Activated T-cell treated with anti-CD3 and anti-CD28 coated beads, Interleukin-2, amount 50 U/mL, for 24 hours (primary cell): Measurements from ENCODE around the gene HECA.
"Not testable (repeated sequence)": the region's sequence is repeated elsewhere in the genome, so short reads cannot be mapped to it uniquely, and the experiment has no call there.

Experiments
- DNase-seq: peaks from one replicate; pipeline ENCODE4 v3.0.0-alpha.2; 2020
- H3K27ac Mint-ChIP-seq: 2 replicates; pipeline ENCODE4 v1.8.0; 2020; ENCODE audit warnings: mild to moderate bottlenecking, mixed read lengths
- H3K27me3 Mint-ChIP-seq: 2 replicates; pipeline ENCODE4 v1.8.0; 2020; ENCODE audit warnings: mixed read lengths
- H3K36me3 Mint-ChIP-seq: 2 replicates; pipeline ENCODE4 v1.8.0; 2020; ENCODE audit warnings: low read depth, mixed read lengths
- H3K4me1 Mint-ChIP-seq: 2 replicates; pipeline ENCODE4 v1.8.0; 2020; ENCODE audit warnings: low read depth, mixed read lengths
- H3K4me3 Mint-ChIP-seq: 2 replicates; pipeline ENCODE4 v1.8.0; 2020; ENCODE audit warnings: mild to moderate bottlenecking, moderate library complexity, mixed read lengths
- H3K9me3 Mint-ChIP-seq: 2 replicates; pipeline ENCODE4 v1.8.0; 2020; ENCODE audit warnings: mixed read lengths

HECA gene

DNA sequence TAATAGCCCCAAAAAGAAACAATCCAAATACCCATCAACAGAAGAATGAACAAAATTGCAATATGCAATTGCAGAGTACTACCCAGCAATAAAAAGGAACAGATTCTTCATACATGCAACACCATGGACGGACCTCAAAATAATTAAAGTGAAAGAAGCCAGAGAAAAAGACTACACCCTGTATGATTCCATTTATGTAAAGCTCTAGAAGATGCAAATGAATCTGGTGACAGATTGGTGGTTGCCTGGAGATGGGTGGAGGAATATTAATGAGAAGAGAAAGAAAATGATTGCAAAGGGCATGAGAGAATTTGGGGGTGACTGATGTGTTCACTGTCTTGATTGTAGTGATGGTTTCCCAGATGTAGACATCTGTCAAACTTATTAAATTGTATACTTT is 51.8 kb downstream of the HECA start:
- no peaks in the 10 kb centered on the region for H3K27me3 Mint-ChIP-seq
- H3K36me3 Mint-ChIP-seq: peaks cover 33% of the 10 kb centered on the region
- peaks cover 53% of the 10 kb centered on the region for H3K4me1 Mint-ChIP-seq
- DNase-seq: no peak
- H3K4me3 Mint-ChIP-seq: peak overlapping the region; percentile 28
- H3K27ac Mint-ChIP-seq: peak overlapping the region; percentile 76
- peaks cover 6% of the 10 kb centered on the region for H3K9me3 Mint-ChIP-seq

DNA sequence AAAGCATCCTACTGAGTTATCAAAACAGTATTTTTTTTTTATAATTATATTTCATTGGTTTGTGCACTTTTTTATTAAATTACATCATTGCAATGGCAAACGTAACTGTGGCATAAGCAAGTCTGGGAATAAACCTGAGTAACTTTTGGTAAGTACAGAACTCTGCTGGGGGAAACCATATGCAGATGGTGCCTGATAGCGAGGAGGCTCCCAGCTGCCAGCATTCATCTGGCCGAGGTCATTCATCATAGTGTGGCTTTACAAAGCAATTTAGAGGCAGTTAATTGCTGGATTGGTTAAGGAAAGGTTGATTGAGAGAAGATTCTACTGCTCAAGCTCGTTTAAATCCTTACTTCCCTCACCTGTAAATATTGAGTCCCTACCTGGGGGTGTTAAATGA is 52.6 kb downstream of the HECA start:
- peak overlapping the region; percentile 31 for H3K27ac Mint-ChIP-seq

DNA sequence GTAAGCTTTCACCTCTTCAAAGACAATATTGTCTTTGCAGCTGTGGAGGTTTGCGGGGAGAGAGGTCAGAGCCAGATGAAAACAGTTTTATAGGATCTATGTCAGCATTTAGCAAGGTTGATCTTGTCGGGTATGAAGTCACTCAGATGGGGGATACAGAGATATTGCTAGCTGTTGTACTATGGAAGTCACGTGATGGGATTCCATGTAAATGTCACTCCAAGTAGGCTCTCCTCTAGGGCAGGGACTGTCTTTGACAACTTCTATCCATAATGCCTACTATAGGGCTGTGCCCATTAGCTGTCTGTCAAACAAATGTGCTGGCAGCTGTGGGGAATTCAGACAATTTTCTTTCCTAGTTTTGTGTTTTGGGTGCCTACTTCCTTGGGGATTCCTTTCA is 54.8 kb downstream of the HECA start:
- no peak overlapping the region for H3K4me3 Mint-ChIP-seq
- H3K36me3 Mint-ChIP-seq: peaks cover 11% of the 10 kb centered on the region
- H3K27ac Mint-ChIP-seq: peak overlapping the region; percentile 28
- peaks cover 8% of the 10 kb centered on the region for H3K9me3 Mint-ChIP-seq
- no peak for DNase-seq
- H3K27me3 Mint-ChIP-seq: no peaks in the 10 kb centered on the region
- peaks cover 32% of the 10 kb centered on the region for H3K4me1 Mint-ChIP-seq

More for the DNA sequence above, 52.6 kb downstream of the HECA start:
- H3K4me1 Mint-ChIP-seq: peaks cover 51% of the 10 kb centered on the region
- H3K36me3 Mint-ChIP-seq: peaks cover 25% of the 10 kb centered on the region
- peaks cover 6% of the 10 kb centered on the region for H3K9me3 Mint-ChIP-seq
- no peaks in the 10 kb centered on the region for H3K27me3 Mint-ChIP-seq
- DNase-seq: no peak
- no peak overlapping the region for H3K4me3 Mint-ChIP-seq

DNA sequence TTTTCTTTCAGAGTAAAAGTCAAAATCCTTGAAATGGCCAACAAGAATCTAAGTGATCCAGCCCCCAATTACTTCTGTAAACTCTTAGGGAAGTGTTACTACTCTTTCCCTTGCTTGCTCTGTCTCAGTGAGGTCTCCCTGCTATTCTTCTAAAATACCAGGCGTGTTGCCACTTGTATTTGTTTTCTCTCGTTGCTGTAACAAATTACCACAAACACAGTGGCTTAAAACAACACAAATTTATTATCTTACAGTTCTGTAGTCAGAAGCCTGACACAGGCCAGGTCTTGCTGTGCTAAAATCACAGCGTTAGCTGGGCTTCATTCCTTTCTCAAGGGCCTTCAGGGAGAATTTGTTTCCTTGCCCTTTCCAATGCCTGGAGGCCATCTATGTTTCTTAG is 59.9 kb downstream of the HECA start:
- Mint-ChIP-seq H3K27me3 (no peaks in the 10 kb centered on the region), H3K9me3 (peaks cover 2% of the 10 kb centered on the region), H3K4me1 (no peaks in the 10 kb centered on the region), H3K27ac (no peak overlapping the region), H3K36me3 (no peaks in the 10 kb centered on the region), H3K4me3 (no peak overlapping the region)
- no peak for DNase-seq

DNA sequence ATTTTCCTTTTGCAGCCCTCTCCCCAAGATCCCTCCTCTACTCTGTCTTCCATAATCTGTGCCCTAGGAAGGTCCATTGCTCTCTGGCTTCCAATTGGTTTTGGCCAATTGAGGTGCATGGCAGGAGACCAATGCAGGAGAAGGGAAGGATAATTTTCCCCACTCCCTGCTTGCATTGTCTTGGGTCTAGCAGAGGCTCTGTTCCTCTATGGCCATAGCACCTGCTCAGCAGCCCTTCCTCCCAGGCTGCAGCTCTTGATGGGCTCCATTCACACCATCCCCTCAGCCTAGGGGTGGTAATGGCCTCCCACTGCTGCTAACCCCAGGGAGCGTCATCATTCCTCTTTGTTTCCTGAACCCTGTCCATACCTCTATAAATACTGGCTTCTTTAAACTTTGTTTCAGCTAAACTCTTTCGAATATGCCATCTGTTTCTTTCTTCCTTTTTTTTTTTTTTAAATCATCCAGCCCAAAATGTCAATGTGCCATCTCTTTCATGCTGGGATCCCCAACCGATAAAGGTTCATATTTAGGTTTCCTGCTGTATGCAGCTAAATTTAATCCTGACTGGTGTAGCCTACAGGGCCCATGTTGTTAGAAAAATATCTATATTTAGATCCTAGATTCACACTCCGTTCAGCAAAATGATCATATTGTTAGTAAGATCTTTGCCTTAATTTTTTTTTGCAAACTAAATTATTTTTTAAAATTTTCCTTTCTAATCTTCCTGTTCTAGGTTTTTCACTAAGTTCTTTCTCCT is 63.8 kb downstream of the HECA start:
- no peak for DNase-seq
- H3K27me3 Mint-ChIP-seq: no peaks in the 10 kb centered on the region
- H3K4me1 Mint-ChIP-seq: no peaks in the 10 kb centered on the region
- peaks cover 2% of the 10 kb centered on the region for H3K9me3 Mint-ChIP-seq
- H3K27ac Mint-ChIP-seq: no peak overlapping the region
- H3K36me3 Mint-ChIP-seq: no peaks in the 10 kb centered on the region
- H3K4me3 Mint-ChIP-seq: no peak overlapping the region

DNA sequence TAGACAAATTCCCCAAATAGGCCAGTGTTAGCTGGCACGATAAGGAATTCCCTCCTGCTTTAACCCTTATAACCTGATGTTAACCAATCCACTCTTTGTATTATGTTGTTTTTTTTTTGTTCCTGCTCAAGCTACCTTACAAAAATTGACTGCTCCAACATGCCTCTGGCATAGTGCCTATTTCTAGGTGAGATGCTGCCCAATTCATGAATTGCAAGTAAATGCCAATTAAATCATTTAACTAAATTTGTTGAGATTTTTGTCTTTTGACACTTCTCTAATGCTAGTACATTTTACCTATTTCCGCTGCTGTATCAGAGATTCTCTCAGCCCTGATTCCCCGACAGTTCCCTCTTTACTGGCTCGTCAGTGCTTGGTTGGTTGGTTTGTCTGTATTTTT is 66.5 kb downstream of the HECA start:
- Mint-ChIP-seq H3K9me3 (peaks cover 9% of the 10 kb centered on the region), H3K27ac (no peak overlapping the region), H3K27me3 (no peaks in the 10 kb centered on the region), H3K4me3 (no peak overlapping the region), H3K4me1 (no peaks in the 10 kb centered on the region), H3K36me3 (peaks cover 2% of the 10 kb centered on the region)
- DNase-seq: no peak

DNA sequence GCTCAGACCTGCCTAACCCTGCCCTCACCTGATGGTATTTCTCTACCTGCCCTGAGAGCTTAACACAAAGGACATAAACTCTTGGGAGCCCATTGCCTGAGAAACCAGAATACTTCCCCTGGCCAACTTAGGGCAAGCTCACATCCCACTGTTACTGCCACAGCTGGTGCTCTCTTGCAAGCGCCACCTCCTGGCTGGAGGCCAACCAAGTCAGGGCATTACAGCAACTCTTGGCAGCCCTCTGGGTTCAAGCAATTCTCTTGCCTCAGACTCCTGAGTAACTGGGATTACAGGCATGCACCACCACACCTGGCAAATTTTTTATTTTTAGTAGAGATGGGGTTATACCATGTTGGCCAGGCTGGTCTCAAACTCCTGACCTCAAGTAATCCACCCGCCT is 70.1 kb downstream of the HECA start:
- Mint-ChIP-seq H3K27ac (no peak overlapping the region), H3K27me3 (no peaks in the 10 kb centered on the region), H3K4me3 (no peak overlapping the region), H3K4me1 (peaks cover 5% of the 10 kb centered on the region), H3K36me3 (peaks cover 12% of the 10 kb centered on the region), H3K9me3 (peaks cover 31% of the 10 kb centered on the region)
- no peak for DNase-seq

DNA sequence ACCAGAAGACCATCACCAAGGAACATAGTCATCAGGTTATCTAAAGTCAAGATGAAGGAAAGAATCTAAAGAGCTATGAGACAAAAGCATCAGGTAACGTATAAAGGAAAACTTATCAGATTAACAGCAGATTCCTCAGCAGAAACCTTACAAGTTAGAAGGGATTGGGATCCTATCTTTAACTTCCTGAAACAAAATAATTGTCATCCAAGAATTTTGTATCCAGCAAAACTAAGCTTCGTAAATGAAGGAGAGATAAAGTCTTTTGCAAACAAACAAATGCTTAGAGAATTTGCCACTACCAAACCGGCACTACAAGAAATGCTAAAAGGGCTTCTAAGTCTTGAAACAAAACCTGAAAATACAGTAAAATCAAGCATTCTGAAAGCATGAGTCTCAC is 71.0 kb downstream of the HECA start:
- no peak overlapping the region for H3K27ac Mint-ChIP-seq
- peaks cover 11% of the 10 kb centered on the region for H3K4me1 Mint-ChIP-seq
- no peaks in the 10 kb centered on the region for H3K27me3 Mint-ChIP-seq
- no peak for DNase-seq
- H3K36me3 Mint-ChIP-seq: peaks cover 17% of the 10 kb centered on the region
- peaks cover 39% of the 10 kb centered on the region for H3K9me3 Mint-ChIP-seq
- no peak overlapping the region for H3K4me3 Mint-ChIP-seq

DNA sequence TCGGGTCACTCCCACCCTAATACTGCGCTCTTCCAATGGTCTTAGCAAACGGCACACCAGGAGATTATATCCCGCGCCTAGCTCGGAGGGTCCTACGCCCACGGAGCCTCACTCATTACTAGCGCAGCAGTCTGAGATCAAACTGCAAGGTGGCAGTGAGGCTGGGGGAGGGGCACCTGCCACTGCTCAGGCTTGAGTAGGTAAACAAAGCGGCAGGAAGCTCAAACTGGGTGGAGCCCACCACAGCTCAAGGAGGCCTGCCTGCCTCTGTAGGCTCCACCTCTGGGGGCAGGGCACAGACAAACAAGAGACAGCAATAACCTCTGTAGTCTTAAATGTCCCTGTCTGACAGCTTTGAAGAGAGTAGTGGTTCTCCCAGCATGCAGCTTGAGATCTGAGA is 75.9 kb downstream of the HECA start:
- Mint-ChIP-seq H3K36me3 (peaks cover 17% of the 10 kb centered on the region), H3K9me3 (peaks cover 39% of the 10 kb centered on the region), H3K4me1 (peaks cover 13% of the 10 kb centered on the region)
- DNase-seq, H3K27me3 Mint-ChIP-seq, H3K4me3 Mint-ChIP-seq, H3K27ac Mint-ChIP-seq: not testable (repeated sequence)

DNA sequence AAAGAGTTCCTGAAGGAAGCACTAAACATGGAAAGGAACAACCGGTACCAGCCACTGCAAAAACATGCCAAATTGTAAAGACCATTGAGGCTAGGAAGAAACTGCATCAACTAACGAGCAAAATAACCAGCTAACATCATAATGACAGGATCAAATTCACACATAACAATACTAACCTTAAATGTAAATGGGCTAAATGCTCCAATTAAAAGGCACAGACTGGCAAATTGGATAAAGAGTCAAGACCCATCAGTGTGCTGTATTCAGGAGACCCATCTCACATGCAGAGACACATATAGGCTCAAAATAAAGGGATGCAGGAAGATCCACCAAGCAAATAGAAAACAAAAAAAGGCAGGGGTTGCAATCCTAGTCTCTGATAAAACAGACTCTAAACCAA is 77.6 kb downstream of the HECA start:
- H3K27ac Mint-ChIP-seq, H3K27me3 Mint-ChIP-seq: not testable (repeated sequence)

DNA sequence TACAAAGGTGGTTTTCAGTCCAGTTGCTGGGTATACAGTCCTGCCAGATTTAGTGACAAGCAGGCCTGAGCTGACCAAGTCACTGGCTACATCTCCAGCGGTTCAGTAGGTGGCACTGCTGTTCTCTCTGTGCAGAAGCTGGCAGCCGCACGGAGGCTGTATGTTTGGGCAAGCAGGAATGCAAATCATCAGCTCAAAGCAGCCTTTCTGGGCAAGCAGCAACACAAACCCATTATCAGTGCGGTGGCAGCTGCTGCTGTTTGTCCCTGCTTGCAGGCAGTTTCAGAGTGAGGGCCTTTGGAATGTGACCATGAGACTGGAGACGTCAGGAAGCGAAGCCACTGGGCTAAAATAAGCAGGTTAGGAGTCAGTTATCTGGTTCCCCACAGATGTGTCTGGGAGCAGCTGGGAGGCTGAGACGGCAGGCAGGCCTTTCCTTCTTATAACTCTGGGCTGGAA is 84.4 kb downstream of the HECA start:
- peak; percentile 77 for DNase-seq
- Mint-ChIP-seq H3K4me3 (no peak overlapping the region), H3K27ac (no peak overlapping the region), H3K36me3 (no peaks in the 10 kb centered on the region), H3K27me3 (no peaks in the 10 kb centered on the region), H3K4me1 (peaks cover 10% of the 10 kb centered on the region), H3K9me3 (no peaks in the 10 kb centered on the region)

More for the DNA sequence above, 77.6 kb downstream of the HECA start:
- H3K36me3 Mint-ChIP-seq: peaks cover 13% of the 10 kb centered on the region
- peaks cover 28% of the 10 kb centered on the region for H3K9me3 Mint-ChIP-seq
- not testable (repeated sequence) for DNase-seq, H3K4me3 Mint-ChIP-seq
- peaks cover 13% of the 10 kb centered on the region for H3K4me1 Mint-ChIP-seq

DNA sequence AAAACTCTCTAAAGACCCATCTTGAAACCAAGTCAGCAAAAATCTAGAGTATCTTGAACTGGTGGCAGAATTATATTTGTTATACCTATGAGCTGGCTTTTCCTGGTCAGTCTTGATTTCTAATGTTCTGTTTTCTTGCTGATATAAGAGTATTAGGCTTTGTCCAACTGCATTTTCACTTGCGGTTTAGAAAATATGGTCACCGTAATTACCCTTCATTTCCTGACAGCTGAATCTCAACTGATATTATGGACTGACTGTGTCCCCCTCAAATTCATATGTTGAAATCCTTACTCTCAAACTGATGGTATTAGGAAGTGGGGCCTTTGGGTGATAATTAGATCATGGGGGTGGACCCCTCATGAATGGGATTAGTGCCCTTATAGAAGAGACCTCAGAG is 84.9 kb downstream of the HECA start:
- H3K4me1 Mint-ChIP-seq: peaks cover 10% of the 10 kb centered on the region
- no peaks in the 10 kb centered on the region for H3K9me3 Mint-ChIP-seq
- DNase-seq: no peak
- H3K27me3 Mint-ChIP-seq: no peaks in the 10 kb centered on the region
- no peaks in the 10 kb centered on the region for H3K36me3 Mint-ChIP-seq
- no peak overlapping the region for H3K4me3 Mint-ChIP-seq
- H3K27ac Mint-ChIP-seq: no peak overlapping the region

DNA sequence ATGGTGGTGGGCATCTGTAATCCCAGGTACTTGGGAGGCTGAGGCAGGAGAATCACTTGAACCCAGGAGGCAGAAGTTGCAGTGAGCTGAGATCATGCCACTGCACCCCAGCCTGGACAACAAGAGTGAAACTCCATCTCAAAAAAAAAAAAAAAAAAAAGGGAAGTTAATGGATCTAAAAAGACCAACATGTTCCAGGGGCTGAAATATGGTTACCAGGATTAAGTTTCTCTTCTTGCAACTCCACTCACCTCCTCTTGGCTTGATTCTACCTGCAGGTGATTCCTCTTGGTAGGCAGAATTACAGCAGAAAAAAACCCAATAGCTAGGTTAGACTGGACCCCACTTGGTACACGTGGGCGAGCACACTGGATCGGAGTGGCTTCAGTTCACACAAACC is 93.5 kb downstream of the HECA start:
- not testable (repeated sequence) for DNase-seq, H3K27ac Mint-ChIP-seq, H3K27me3 Mint-ChIP-seq, H3K4me3 Mint-ChIP-seq, H3K9me3 Mint-ChIP-seq, H3K36me3 Mint-ChIP-seq
- peaks cover 11% of the 10 kb centered on the region for H3K4me1 Mint-ChIP-seq
